Measurements from ENCODE around the gene RPS3A.

The RPS3A gene

GRCh38 chr4:151143162-151143561, 43.7 kb downstream of the RPS3A start:
- no peak for DNase-seq
- no peak overlapping the region for H3K4me3 ChIP-seq (ENCODE audit: low read depth, low read length)
- no peaks in the 10 kb centered on the region for H3K9me3 ChIP-seq (ENCODE audit: severe bottlenecking)
- H3K27me3 ChIP-seq (ENCODE audit: insufficient read depth, low read depth, severe bottlenecking), result no peaks in the 10 kb centered on the region
- H3K27ac ChIP-seq, result no peak overlapping the region
- H3K36me3 ChIP-seq, result peaks cover 63% of the 10 kb centered on the region
- TF ChIP-seq, protein P1, sequence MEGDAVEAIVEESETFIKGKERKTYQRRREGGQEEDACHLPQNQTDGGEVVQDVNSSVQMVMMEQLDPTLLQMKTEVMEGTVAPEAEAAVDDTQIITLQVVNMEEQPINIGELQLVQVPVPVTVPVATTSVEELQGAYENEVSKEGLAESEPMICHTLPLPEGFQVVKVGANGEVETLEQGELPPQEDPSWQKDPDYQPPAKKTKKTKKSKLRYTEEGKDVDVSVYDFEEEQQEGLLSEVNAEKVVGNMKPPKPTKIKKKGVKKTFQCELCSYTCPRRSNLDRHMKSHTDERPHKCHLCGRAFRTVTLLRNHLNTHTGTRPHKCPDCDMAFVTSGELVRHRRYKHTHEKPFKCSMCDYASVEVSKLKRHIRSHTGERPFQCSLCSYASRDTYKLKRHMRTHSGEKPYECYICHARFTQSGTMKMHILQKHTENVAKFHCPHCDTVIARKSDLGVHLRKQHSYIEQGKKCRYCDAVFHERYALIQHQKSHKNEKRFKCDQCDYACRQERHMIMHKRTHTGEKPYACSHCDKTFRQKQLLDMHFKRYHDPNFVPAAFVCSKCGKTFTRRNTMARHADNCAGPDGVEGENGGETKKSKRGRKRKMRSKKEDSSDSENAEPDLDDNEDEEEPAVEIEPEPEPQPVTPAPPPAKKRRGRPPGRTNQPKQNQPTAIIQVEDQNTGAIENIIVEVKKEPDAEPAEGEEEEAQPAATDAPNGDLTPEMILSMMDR (IDR thresholded peaks at IDR 0.05; ENCODE audit: low read depth, low read length), result no peak

- no peak for DNase-seq
- Histone ChIP-seq H3K27ac (no peak overlapping the region), H3K4me3 (ENCODE audit: low read depth, low read length) (no peak overlapping the region), H3K27me3 (ENCODE audit: insufficient read depth, low read depth, severe bottlenecking) (no peaks in the 10 kb centered on the region), H3K36me3 (peaks cover 66% of the 10 kb centered on the region), H3K9me3 (ENCODE audit: severe bottlenecking) (no peaks in the 10 kb centered on the region)
- TF ChIP-seq, protein P1 (IDR thresholded peaks at IDR 0.05; ENCODE audit: low read depth, low read length), result no peak
Observed at GRCh38 chr4:151143811-151144210, 44.4 kb downstream of the RPS3A start.

GRCh38 chr4:151144329-151145072, 45.1 kb downstream of the RPS3A start:
- no peaks in the 10 kb centered on the region for H3K27me3 ChIP-seq (ENCODE audit: insufficient read depth, low read depth, severe bottlenecking)
- no peak for DNase-seq
- no peaks in the 10 kb centered on the region for H3K9me3 ChIP-seq (ENCODE audit: severe bottlenecking)
- TF ChIP-seq, protein P1 (IDR thresholded peaks at IDR 0.05; ENCODE audit: low read depth, low read length), result no peak
- H3K4me3 ChIP-seq (ENCODE audit: low read depth, low read length), result no peak overlapping the region
- H3K36me3 ChIP-seq, result peaks cover 64% of the 10 kb centered on the region
- no peak overlapping the region for H3K27ac ChIP-seq

GRCh38 chr4:151147000-151147399, 47.6 kb downstream of the RPS3A start:
- H3K9me3 ChIP-seq (ENCODE audit: severe bottlenecking), result no peaks in the 10 kb centered on the region
- H3K27me3 ChIP-seq (ENCODE audit: insufficient read depth, low read depth, severe bottlenecking), result no peaks in the 10 kb centered on the region
- H3K4me3 ChIP-seq (ENCODE audit: low read depth, low read length), result no peak overlapping the region
- peaks cover 43% of the 10 kb centered on the region for H3K36me3 ChIP-seq
- H3K27ac ChIP-seq, result no peak overlapping the region
- no peak for DNase-seq
- TF ChIP-seq, protein P1 (IDR thresholded peaks at IDR 0.05; ENCODE audit: low read depth, low read length), result no peak

- TF ChIP-seq, protein P1 (IDR thresholded peaks at IDR 0.05; ENCODE audit: low read depth, low read length), result no peak
- Histone ChIP-seq H3K9me3 (ENCODE audit: severe bottlenecking) (no peaks in the 10 kb centered on the region), H3K27ac (no peak overlapping the region), H3K27me3 (ENCODE audit: insufficient read depth, low read depth, severe bottlenecking) (no peaks in the 10 kb centered on the region), H3K36me3 (peaks cover 37% of the 10 kb centered on the region), H3K4me3 (ENCODE audit: low read depth, low read length) (no peak overlapping the region)
- DNase-seq, result no peak
Observed at GRCh38 chr4:151148261-151148660, 48.8 kb downstream of the RPS3A start.
